Measurements from ENCODE around the gene SLC40A1.

Gene SLC40A1

DNA sequence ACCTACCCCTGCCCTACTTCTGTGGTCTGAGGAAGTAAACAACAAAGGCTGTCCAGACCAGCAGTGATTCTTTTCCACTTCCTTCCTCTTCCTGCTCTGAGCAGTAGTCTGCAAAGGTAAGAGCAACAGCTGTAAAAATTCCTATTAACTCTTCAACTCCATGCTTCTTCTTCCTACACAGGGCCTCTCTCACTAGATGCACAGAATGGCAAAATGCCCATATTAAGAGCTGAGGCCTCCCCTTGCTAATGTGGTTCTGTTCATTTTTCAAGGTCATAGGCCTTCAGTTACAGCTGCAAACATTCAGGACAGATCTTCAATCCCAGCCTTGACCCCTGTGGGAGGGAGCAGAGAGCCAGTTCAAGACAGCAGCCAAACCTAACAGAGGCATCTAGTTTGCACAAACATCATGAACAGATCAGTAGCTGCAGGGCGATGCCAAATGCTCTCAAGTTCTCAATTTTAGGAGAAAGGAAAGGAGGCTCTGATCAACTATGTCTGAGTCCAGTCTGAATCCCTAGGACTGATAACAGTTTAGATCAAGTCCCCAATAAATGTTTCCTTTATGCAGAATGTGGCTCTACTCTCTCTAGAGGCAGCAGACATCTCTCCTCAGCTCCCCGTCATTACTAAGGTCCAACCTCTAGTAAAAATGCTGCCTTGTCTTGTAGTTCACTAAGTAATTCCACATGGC is 20.9 kb downstream of the SLC40A1 start:
- no peak for DNase-seq (ENCODE audit: low read depth)
- TF ChIP-seq POLR2A (IDR thresholded peaks at IDR 0.05; ENCODE audit: extremely low read depth, insufficient read length) (no peak), MYC (IDR thresholded peaks at IDR 0.05; ENCODE audit: low read depth, low read length) (no peak)
- TF ChIP-seq, protein P1, sequence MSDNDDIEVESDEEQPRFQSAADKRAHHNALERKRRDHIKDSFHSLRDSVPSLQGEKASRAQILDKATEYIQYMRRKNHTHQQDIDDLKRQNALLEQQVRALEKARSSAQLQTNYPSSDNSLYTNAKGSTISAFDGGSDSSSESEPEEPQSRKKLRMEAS (IDR thresholded peaks at IDR 0.05; ENCODE audit: low read depth, low read length) = no peak
- TF ChIP-seq, protein P2, sequence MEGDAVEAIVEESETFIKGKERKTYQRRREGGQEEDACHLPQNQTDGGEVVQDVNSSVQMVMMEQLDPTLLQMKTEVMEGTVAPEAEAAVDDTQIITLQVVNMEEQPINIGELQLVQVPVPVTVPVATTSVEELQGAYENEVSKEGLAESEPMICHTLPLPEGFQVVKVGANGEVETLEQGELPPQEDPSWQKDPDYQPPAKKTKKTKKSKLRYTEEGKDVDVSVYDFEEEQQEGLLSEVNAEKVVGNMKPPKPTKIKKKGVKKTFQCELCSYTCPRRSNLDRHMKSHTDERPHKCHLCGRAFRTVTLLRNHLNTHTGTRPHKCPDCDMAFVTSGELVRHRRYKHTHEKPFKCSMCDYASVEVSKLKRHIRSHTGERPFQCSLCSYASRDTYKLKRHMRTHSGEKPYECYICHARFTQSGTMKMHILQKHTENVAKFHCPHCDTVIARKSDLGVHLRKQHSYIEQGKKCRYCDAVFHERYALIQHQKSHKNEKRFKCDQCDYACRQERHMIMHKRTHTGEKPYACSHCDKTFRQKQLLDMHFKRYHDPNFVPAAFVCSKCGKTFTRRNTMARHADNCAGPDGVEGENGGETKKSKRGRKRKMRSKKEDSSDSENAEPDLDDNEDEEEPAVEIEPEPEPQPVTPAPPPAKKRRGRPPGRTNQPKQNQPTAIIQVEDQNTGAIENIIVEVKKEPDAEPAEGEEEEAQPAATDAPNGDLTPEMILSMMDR (IDR thresholded peaks at IDR 0.05; ENCODE audit: low read depth, low read length) = no peak
- H3K4me3 ChIP-seq (ENCODE audit: low read depth, low read length) = no peak overlapping the region

DNA sequence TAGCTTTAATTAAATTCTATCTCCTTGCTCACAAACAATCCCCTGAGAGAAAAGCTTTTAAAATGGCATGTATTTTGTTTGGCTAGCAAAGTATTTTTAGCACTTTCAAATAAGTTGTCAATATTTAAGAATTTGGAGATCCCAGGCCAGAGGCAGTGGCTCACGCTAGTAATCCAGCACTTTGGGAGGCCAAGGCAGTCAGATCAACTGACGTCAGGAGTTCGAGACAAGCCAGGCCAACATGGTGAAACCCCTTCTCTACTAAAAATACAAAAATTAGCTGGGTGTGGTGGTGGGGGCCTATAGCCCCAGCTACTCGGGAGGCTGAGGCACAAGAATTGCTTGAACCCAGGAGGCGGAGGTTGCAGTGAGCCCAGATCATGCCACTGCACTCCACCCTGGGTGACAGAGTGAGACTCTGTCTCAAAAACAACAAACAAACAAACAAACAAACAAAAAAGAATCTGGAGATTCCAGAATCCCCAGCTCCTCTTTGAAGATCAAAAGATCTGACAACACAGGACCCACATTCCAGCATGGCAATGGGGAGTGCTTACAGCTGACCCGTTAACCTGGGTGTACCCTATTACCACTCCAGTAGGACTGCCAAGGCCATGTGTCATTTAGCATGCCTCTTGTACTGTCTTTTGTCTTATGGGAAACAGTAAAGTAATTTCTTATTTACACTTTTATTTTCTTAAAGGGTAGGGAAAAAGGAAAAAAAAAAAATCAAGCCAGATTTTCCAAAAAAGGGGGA is 21.9 kb downstream of the SLC40A1 start:
- no peak overlapping the region for H3K4me3 ChIP-seq (ENCODE audit: low read depth, low read length)
- no peak for DNase-seq (ENCODE audit: low read depth)
- TF ChIP-seq, protein P2 (IDR thresholded peaks at IDR 0.05; ENCODE audit: low read depth, low read length) = no peak
- TF ChIP-seq POLR2A (IDR thresholded peaks at IDR 0.05; ENCODE audit: extremely low read depth, insufficient read length) (no peak), MYC (IDR thresholded peaks at IDR 0.05; ENCODE audit: low read depth, low read length) (no peak)
- TF ChIP-seq, protein P1 (IDR thresholded peaks at IDR 0.05; ENCODE audit: low read depth, low read length) = no peak

DNA sequence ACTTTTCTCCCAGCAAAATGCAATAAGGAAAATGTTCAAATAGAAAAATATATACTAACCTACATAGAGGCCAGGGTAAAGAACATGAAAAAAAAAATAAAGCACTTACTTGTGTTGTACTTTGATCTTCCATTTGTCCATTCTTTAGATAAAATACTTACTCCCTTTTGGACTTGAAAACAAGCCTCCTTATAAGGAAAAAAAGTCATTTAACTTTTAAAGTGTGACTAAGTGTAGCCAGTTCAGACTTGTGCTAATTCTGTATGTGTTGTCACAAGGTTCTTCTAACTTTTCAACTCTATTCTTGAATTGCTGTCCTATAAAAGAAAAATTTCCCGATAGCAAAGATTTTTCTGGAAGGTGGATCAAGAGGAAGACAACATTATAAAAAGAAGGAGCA is 23.2 kb downstream of the SLC40A1 start:
- DNase-seq (ENCODE audit: low read depth) = no peak
- H3K4me3 ChIP-seq (ENCODE audit: low read depth, low read length) = no peak overlapping the region
- TF ChIP-seq, protein P1 (IDR thresholded peaks at IDR 0.05; ENCODE audit: low read depth, low read length) = no peak
- TF ChIP-seq, protein P2 (IDR thresholded peaks at IDR 0.05; ENCODE audit: low read depth, low read length) = no peak
- TF ChIP-seq POLR2A (IDR thresholded peaks at IDR 0.05; ENCODE audit: extremely low read depth, insufficient read length) (no peak), MYC (IDR thresholded peaks at IDR 0.05; ENCODE audit: low read depth, low read length) (no peak)

DNA sequence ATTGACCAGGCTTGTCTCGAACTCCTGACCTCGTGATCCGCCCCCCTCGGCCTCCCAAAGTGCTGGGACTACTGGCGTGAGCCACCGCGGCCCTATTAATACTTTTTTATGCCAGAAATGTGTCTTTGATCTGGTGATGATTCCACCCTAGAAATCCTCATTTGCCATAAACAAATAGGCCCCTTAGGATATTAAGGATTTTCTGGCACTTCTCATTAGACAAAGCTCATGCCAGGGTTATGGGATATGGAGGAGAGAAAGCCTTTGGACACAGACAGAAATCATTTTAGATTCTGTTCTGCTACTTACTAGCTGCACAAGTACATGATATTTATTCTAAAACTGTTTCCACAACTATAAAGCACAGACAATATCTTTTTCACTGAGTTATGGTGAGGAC is 24.1 kb downstream of the SLC40A1 start:
- no peak for DNase-seq (ENCODE audit: low read depth)
- TF ChIP-seq POLR2A (IDR thresholded peaks at IDR 0.05; ENCODE audit: extremely low read depth, insufficient read length) (no peak), MYC (IDR thresholded peaks at IDR 0.05; ENCODE audit: low read depth, low read length) (no peak)
- TF ChIP-seq, protein P2 (IDR thresholded peaks at IDR 0.05; ENCODE audit: low read depth, low read length) = no peak
- TF ChIP-seq, protein P1 (IDR thresholded peaks at IDR 0.05; ENCODE audit: low read depth, low read length) = no peak
- no peak overlapping the region for H3K4me3 ChIP-seq (ENCODE audit: low read depth, low read length)

DNA sequence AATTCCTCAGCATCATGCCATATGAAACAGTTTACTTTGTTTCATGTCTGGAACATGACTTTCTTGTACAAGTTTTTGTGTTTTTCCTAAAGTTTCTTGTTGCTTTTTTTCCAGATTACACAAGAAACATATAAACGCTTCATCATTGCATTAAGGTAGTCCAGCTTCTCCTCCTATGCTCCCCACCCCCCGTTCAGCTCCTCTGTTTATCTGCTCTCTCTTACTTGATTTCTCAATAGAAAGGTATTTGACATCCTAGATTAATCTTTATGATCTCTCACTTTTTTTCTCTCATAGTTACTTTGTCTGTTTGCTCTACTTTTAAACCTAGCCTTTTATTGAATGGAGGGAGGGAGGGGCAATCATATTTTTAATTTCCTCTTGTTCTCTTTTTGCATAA is 25.4 kb downstream of the SLC40A1 start:
- no peak for TF ChIP-seq POLR2A (IDR thresholded peaks at IDR 0.05; ENCODE audit: extremely low read depth, insufficient read length)
- TF ChIP-seq, protein P2 (IDR thresholded peaks at IDR 0.05; ENCODE audit: low read depth, low read length) = no peak
- TF ChIP-seq, protein P1 (IDR thresholded peaks at IDR 0.05; ENCODE audit: low read depth, low read length) = no peak
- TF ChIP-seq MYC (IDR thresholded peaks at IDR 0.05; ENCODE audit: low read depth, low read length) = no peak
- no peak overlapping the region for H3K4me3 ChIP-seq (ENCODE audit: low read depth, low read length)
- DNase-seq (ENCODE audit: low read depth) = no peak

All from NB4 (cell line).